GM10266 (cell line): ENCODE results near the gene UBE2G2.

Experiments
- DNase-seq: peaks from one replicate; pipeline ENCODE4 v3.0.0; 2012; ENCODE audit errors: extremely low spot score
- TF ChIP-seq, protein P1 (sequence below): IDR thresholded peaks from 2 replicates; pipeline ENCODE4 v1.5.1; 2012; ENCODE audit warnings: mild to moderate bottlenecking, low read depth; ENCODE audit not compliant: control insufficient read depth, insufficient read depth; ENCODE audit errors: missing control alignments

The UBE2G2 gene

DNA sequence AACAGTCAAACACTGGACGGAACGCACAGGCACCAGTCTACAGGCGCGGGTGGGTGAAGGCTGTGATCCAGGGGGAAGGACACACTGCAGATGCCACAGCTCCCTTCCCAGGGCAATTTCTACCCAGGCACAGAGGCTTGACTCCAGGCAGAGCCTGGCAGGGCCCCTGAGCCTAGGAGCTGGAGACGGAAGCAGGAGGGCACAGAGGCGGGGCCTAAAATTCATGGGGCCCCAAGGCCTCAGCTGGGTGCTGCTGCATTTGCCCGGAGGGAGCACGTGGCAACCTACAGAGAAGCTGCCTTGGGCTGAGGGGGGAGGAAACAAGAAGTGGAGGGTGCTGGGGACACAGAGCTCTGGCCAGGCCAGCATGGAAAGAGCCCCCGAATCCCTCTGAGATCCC, 41.2 kb downstream of the UBE2G2 start:
- no peak for DNase-seq
- TF ChIP-seq, protein P1, sequence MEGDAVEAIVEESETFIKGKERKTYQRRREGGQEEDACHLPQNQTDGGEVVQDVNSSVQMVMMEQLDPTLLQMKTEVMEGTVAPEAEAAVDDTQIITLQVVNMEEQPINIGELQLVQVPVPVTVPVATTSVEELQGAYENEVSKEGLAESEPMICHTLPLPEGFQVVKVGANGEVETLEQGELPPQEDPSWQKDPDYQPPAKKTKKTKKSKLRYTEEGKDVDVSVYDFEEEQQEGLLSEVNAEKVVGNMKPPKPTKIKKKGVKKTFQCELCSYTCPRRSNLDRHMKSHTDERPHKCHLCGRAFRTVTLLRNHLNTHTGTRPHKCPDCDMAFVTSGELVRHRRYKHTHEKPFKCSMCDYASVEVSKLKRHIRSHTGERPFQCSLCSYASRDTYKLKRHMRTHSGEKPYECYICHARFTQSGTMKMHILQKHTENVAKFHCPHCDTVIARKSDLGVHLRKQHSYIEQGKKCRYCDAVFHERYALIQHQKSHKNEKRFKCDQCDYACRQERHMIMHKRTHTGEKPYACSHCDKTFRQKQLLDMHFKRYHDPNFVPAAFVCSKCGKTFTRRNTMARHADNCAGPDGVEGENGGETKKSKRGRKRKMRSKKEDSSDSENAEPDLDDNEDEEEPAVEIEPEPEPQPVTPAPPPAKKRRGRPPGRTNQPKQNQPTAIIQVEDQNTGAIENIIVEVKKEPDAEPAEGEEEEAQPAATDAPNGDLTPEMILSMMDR: no peak

DNA sequence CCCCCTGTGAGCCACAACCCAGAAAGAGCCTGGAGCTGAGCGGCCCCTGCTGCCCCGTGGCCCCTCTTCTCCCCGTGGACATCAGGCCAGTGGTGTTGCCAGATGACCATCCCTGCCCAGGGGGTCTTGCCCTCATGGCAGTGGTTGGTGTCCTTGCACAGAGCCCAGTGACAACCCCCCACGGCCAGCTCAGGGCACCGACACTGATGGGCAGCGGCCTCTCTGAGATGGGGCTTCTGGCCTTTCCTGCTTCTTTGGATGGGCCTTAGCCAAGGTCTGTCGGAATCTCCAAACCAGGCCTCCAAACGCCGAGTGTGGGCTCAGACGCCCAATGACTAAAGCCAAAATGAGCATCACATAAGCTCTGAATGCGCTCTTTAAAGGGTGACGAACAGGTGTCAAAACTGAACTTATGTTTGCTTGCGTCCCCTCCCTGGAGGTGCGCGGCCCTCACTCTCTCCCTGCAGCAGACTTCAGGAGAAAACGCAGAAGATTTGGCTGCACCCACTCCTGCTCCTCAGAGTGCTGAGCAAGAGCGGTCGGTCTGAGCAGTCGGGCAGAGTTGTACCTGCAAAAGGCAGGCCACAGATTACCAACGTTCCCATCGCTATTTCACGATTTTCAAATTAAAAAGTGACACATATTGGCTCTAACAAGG, 41.9 kb downstream of the UBE2G2 start:
- TF ChIP-seq, protein P1: no peak
- no peak for DNase-seq

DNA sequence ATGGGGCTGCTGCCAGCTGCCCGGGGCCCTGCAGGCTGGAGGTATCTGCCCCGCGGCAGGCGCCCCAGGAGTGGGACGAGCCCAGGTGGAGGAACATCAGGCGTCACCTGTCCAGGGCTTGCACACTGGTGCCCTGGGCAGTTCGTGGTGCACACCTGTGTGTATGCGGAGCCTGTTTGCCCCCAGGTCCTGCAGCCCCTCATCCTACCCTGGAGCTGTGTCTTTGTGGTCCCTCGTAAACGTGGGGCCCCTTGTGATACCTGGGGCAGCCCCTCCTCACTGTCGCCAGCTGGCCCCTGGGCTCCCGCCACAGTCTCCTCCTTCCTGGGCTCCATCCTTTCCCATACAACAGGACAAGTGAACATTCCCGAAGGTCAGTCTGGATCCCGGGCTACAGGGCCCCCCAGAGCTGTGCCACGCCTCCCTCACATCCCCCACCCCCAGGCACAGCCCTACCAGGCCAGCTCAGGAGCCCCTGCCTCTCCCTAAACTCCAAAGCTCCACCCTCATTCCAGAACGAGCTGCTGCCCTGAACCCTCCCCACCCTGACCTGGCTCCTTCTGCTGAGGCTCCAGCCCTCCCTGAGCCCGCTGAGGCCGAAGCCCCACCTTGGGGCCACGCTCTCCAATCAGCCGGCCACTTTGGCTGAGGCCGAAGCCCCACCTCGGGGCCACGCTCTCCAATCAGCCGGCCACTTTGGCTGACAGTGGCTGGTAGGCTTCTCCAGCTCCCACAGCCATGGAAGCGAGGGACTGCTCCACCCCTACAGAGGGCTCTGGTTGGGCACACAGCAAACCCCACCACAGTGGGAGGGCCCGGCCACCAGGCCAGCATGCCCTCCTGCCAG, 42.6 kb downstream of the UBE2G2 start:
- TF ChIP-seq, protein P1: no peak
- DNase-seq: no peak

GRCh38 chr21:44758141-44758561, 43.5 kb downstream of the UBE2G2 start:
- TF ChIP-seq, protein P1: no peak
- no peak for DNase-seq

DNA sequence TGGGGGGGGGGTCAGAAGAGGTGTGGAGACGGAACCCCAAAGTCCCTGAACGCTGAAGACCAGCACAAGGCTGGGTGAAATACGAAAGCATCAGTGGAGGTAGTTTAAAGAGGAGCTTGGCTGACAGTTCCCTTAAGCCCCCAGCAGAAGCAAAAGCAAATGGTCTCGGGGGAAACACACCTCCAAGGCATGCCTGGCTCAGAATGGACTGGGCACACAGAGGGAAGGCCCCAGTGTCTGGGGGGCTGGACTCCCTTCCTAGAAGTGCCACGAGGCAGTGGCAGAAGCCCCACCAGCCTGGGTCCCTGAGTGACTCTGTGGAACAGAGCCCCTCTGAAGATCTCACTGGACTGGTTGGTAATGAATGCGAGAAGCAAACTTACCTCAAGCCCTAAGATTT, 43.9 kb downstream of the UBE2G2 start:
- no peak for DNase-seq
- TF ChIP-seq, protein P1: no peak

DNA sequence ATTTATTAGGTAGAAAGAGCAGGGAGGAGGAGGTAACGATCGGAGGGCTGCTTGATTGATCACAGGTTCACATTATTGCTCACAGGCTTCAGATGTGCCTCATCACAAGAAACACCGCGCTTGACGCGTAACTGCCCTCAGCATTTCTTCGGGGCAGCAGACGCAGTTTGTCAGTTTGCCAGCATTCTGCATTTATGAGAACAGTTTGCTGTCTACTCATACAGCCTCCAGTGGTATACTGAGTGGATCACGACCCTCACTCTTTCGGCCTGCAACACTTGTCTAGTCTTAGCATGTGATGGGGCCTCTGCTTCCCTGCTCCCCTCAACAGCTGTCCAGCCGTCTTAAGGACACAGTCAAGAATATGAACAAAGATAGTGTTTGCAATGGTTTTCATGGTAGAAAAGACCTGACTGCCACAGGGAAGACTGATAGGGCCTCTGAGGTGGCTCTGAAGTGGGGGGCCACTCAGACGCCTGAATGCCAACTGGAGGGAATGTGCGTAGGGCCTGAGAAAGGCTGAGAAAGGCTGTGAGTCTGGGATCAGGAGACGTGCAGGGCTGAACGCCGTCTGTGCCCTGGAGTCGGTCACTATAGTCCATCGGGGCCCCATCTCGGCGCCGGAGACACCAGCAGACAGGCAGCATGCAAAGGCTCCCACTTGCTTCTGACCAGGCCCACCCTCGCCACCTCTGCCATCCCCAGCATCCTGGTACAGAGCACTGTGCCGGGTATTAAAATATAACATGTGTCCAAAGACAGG, 45.0 kb downstream of the UBE2G2 start:
- TF ChIP-seq, protein P1: no peak

More for the DNA sequence above, 45.0 kb downstream of the UBE2G2 start:
- no peak for DNase-seq
